H9 (cell line): ENCODE data around the gene SREBF2. TPM values are rescaled to one million over a fixed set of nuclear protein-coding genes. Genes with fewer than 3 reads are reported as not detected.

Source experiments
- DNase-seq: peaks from one replicate; pipeline ENCODE4 v3.0.0-alpha.2; 2017
- H2AFZ ChIP-seq: one replicate; pipeline ENCODE4 v1.6.1; 2013; ENCODE audit warnings: mild to moderate bottlenecking, low read length, control low read depth, moderate library complexity
- H2AK5ac ChIP-seq: 2 replicates; pipeline ENCODE4 v1.6.1; 2013; ENCODE audit warnings: low read length, control low read depth, mixed read lengths; ENCODE audit not compliant: insufficient read length
- H2BK120ac ChIP-seq: one replicate; pipeline ENCODE4 v1.6.1; 2013; ENCODE audit warnings: low read depth, mild to moderate bottlenecking, low read length, control low read depth, inconsistent platforms; ENCODE audit not compliant: poor library complexity, severe bottlenecking
- H2BK12ac ChIP-seq: 2 replicates; pipeline ENCODE4 v1.6.1; 2013; ENCODE audit warnings: low read length, control low read depth, mixed read lengths, low read depth; ENCODE audit not compliant: insufficient read length
- H2BK15ac ChIP-seq: 2 replicates; pipeline ENCODE4 v1.6.1; 2013; ENCODE audit warnings: low read depth, low read length, control low read depth
- H2BK20ac ChIP-seq: one replicate; pipeline ENCODE4 v1.6.1; 2013; ENCODE audit warnings: low read depth, mild to moderate bottlenecking, low read length, control low read depth, inconsistent platforms; ENCODE audit not compliant: poor library complexity, severe bottlenecking
- H2BK5ac ChIP-seq: 2 replicates; pipeline ENCODE4 v1.6.1; 2013; ENCODE audit warnings: low read length, control low read depth, mixed read lengths; ENCODE audit not compliant: insufficient read length
- H3K14ac ChIP-seq: 2 replicates; pipeline ENCODE4 v1.6.1; 2013; ENCODE audit warnings: low read length, control low read depth; ENCODE audit not compliant: insufficient read depth
- H3K18ac ChIP-seq: 2 replicates; pipeline ENCODE4 v1.6.1; 2013; ENCODE audit warnings: low read depth, mild to moderate bottlenecking, mixed read lengths, low read length, control low read depth; ENCODE audit not compliant: insufficient read length
- H3K23ac ChIP-seq: 2 replicates; pipeline ENCODE4 v1.6.1; 2013; ENCODE audit warnings: low read length, control low read depth, mixed read lengths, low read depth; ENCODE audit not compliant: insufficient read length
- H3K23me2 ChIP-seq: 2 replicates; pipeline ENCODE4 v1.6.1; 2013; ENCODE audit warnings: low read depth, mild to moderate bottlenecking, mixed read lengths, low read length, control low read depth; ENCODE audit not compliant: insufficient read length, poor library complexity, severe bottlenecking
- H3K27ac ChIP-seq: 2 replicates; pipeline ENCODE4 v1.5.1; 2013; ENCODE audit warnings: low read length, control low read depth, mixed read lengths, low read depth; ENCODE audit not compliant: insufficient read length
- H3K27me3 ChIP-seq: 2 replicates; pipeline ENCODE4 v1.6.1; 2013; ENCODE audit warnings: low read length, control low read depth, inconsistent platforms; ENCODE audit not compliant: insufficient read depth
- H3K4ac ChIP-seq: 2 replicates; pipeline ENCODE4 v1.6.1; 2013; ENCODE audit warnings: low read depth, mild to moderate bottlenecking, control low read depth, inconsistent platforms, low read length, moderate library complexity
- H3K4me1 ChIP-seq: 2 replicates; pipeline ENCODE4 v1.6.1; 2013; ENCODE audit warnings: low read length, control low read depth, inconsistent platforms; ENCODE audit not compliant: insufficient read depth
- H3K4me2 ChIP-seq: 2 replicates; pipeline ENCODE4 v1.6.1; 2013; ENCODE audit warnings: low read length, control low read depth, mixed read lengths; ENCODE audit not compliant: insufficient read length, insufficient read depth
- H3K56ac ChIP-seq: 2 replicates; pipeline ENCODE4 v1.6.1; 2013; ENCODE audit warnings: low read depth, mild to moderate bottlenecking, mixed read lengths, low read length, control low read depth; ENCODE audit not compliant: insufficient read length
- H3K79me1 ChIP-seq: 2 replicates; pipeline ENCODE4 v1.6.1; 2013; ENCODE audit warnings: low read depth, mild to moderate bottlenecking, moderate library complexity, low read length, control low read depth, inconsistent platforms; ENCODE audit not compliant: insufficient read depth, poor library complexity, severe bottlenecking
- H3K79me2 ChIP-seq: 2 replicates; pipeline ENCODE4 v1.6.1; 2013; ENCODE audit warnings: low read length, control low read depth, inconsistent platforms; ENCODE audit not compliant: insufficient read depth
- H3K9ac ChIP-seq: 2 replicates; pipeline ENCODE4 v1.6.1; 2013; ENCODE audit warnings: low read length, control low read depth, mixed read lengths; ENCODE audit not compliant: insufficient read length; ENCODE audit errors: extremely low read depth
- H3K9me3 ChIP-seq: one replicate; pipeline ENCODE4 v1.6.1; 2013; ENCODE audit warnings: low read depth, low read length, inconsistent platforms; ENCODE audit not compliant: control insufficient read depth
- H3T11ph ChIP-seq: one replicate; pipeline ENCODE4 v1.6.1; 2013; ENCODE audit warnings: mild to moderate bottlenecking, low read length, control low read depth, inconsistent platforms
- H4K20me1 ChIP-seq: one replicate; pipeline ENCODE4 v1.6.1; 2013; ENCODE audit not compliant: control insufficient read depth, insufficient read length, insufficient read depth
- H4K5ac ChIP-seq: 2 replicates; pipeline ENCODE4 v1.6.1; 2013; ENCODE audit warnings: low read depth, mild to moderate bottlenecking, mixed read lengths, low read length, control low read depth; ENCODE audit not compliant: insufficient read length
- H4K8ac ChIP-seq: replicated peaks from 2 replicates; pipeline ENCODE4 v1.6.1; 2013; ENCODE audit warnings: low read length, control low read depth, mixed read lengths, low read depth; ENCODE audit not compliant: insufficient read length
- H4K91ac ChIP-seq: 2 replicates; pipeline ENCODE4 v1.6.1; 2013; ENCODE audit warnings: low read depth, mild to moderate bottlenecking, moderate library complexity, mixed read lengths, low read length, control low read depth; ENCODE audit not compliant: insufficient read length
- H3K27ac Mint-ChIP-seq, 3 experiments: 2 replicates in 2 of 3; 3 replicates in 1 of 3; pipeline ENCODE4 v1.8.0; 2020 to 2021; ENCODE audit warnings: mixed read lengths in 3 of 3, mild to moderate bottlenecking in 1 of 3, moderate library complexity in 1 of 3
- H3K27me3 Mint-ChIP-seq: 2 replicates; pipeline ENCODE4 v1.8.0; 2021; ENCODE audit warnings: low read depth, mild to moderate bottlenecking, moderate library complexity, mixed read lengths
- H3K36me3 Mint-ChIP-seq, 3 experiments: 2 replicates in 2 of 3; 3 replicates in 1 of 3; pipeline ENCODE4 v1.8.0; 2020 to 2021; ENCODE audit warnings: low read depth in 3 of 3, mixed read lengths in 3 of 3; ENCODE audit not compliant: insufficient read depth in 1 of 3
- H3K4me1 Mint-ChIP-seq, 2 experiments: 2 replicates each; pipeline ENCODE4 v1.8.0; 2020; ENCODE audit warnings: mixed read lengths in 2 of 2
- H3K4me3 Mint-ChIP-seq, 2 experiments: 2 replicates in 1 of 2; 3 replicates in 1 of 2; pipeline ENCODE4 v1.8.0; 2020 to 2021; ENCODE audit warnings: mild to moderate bottlenecking in 2 of 2, mixed read lengths in 2 of 2, moderate library complexity in 1 of 2
- H3K9me3 Mint-ChIP-seq, 2 experiments: 2 replicates in 1 of 2; 3 replicates in 1 of 2; pipeline ENCODE4 v1.8.0; 2020; ENCODE audit warnings: mild to moderate bottlenecking in 2 of 2, mixed read lengths in 2 of 2, moderate library complexity in 1 of 2
- WGBS: extraction: QIAGEN DNeasy Blood & Tissue Kit; methylation state at CpG from one replicate; pipeline ENCODE4 v1.1.7; 2013; ENCODE audit warnings: missing lambda C conversion rate, low lambda C conversion rate, mixed read lengths; ENCODE audit not compliant: insufficient read length; ENCODE audit errors: extremely low coverage; 5-methylcytosine and 5-hydroxymethylcytosine counted together
- total RNA-seq: library from RNA; stranded (reverse); gene quantifications from 2 replicates; pipeline ENCODE4 v1.2.1, GENCODE V29; 2021
- TF ChIP-seq, protein P1 (sequence below): fragments of 200-600 bp; sonication (generic); conservative IDR thresholded peaks from 3 replicates; pipeline ENCODE4 v1.8.0; 2021; ENCODE audit warnings: antibody characterized with exemption, mild to moderate bottlenecking

Gene SREBF2
- total RNA-seq, 1 experiment from 2014 or later = 146 TPM

DNA sequence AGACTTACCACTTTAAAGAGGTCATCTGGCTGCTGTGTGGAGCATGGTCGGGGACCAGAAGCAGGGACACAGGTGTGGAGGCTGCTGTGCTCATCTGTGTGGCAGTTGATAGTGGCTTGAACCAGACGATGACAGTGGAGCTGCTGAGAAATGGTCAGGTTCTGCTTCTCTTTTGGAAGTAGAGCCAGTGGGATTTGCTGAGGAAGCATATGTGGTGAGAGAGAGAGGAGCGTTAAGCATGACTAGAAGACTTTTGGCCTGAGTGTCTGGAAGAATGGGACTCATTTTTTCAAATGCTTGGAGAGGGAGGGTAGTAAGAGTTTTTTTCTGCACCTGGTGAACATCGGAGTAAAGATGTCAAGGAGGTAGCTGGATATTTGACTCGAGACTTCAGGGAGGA, 12.5 kb upstream of the SREBF2 start:
- no peaks in the 10 kb centered on the region for H4K20me1 ChIP-seq
- H4K91ac ChIP-seq = no peak overlapping the region
- H3K14ac ChIP-seq = no peak overlapping the region
- no peak overlapping the region for H3K18ac ChIP-seq
- H3K9me3 ChIP-seq = no peaks in the 10 kb centered on the region
- no peak overlapping the region for H3T11ph ChIP-seq
- no peak overlapping the region for H2BK20ac ChIP-seq
- no peaks in the 10 kb centered on the region for H3K23me2 ChIP-seq
- no peaks in the 10 kb centered on the region for H3K79me1 ChIP-seq
- no peak overlapping the region for H2BK12ac ChIP-seq
- no peak overlapping the region for H3K27ac ChIP-seq
- DNase-seq = no peak
- Mint-ChIP-seq H3K4me1 (peaks cover 11 to 26% of the 10 kb centered on the region in 2 experiments), H3K4me3 (no peak overlapping the region), H3K36me3 (peaks cover 8 to 51% (median 31%) of the 10 kb centered on the region in 3 experiments), H3K27ac (peak overlapping the region in 1 of 3 experiments; percentile 75; a peak in 3 of 7 replicates), H3K9me3 (no peaks in the 10 kb centered on the region), H3K27me3 (no peaks in the 10 kb centered on the region; the same call in 1 of the 2 replicates)
- H4K5ac ChIP-seq = no peak overlapping the region
- H3K4me2 ChIP-seq = no peak overlapping the region
- no CpG with 5 or more reads among the region's 5 CpGs for WGBS
- H2AFZ ChIP-seq = no peak overlapping the region
- H2BK120ac ChIP-seq = no peak overlapping the region
- H3K4me1 ChIP-seq = peaks cover 3% of the 10 kb centered on the region; the same call in 1 of the 2 replicates
- no peak overlapping the region for H2BK15ac ChIP-seq
- no peak overlapping the region for H3K4ac ChIP-seq
- H4K8ac ChIP-seq = no peak overlapping the region
- no peaks in the 10 kb centered on the region for H3K27me3 ChIP-seq
- no peak overlapping the region for H3K56ac ChIP-seq
- no peaks in the 10 kb centered on the region for H3K79me2 ChIP-seq
- TF ChIP-seq, protein P1, sequence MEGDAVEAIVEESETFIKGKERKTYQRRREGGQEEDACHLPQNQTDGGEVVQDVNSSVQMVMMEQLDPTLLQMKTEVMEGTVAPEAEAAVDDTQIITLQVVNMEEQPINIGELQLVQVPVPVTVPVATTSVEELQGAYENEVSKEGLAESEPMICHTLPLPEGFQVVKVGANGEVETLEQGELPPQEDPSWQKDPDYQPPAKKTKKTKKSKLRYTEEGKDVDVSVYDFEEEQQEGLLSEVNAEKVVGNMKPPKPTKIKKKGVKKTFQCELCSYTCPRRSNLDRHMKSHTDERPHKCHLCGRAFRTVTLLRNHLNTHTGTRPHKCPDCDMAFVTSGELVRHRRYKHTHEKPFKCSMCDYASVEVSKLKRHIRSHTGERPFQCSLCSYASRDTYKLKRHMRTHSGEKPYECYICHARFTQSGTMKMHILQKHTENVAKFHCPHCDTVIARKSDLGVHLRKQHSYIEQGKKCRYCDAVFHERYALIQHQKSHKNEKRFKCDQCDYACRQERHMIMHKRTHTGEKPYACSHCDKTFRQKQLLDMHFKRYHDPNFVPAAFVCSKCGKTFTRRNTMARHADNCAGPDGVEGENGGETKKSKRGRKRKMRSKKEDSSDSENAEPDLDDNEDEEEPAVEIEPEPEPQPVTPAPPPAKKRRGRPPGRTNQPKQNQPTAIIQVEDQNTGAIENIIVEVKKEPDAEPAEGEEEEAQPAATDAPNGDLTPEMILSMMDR = no peak
- no peak overlapping the region for H3K9ac ChIP-seq
- no peak overlapping the region for H2BK5ac ChIP-seq
- no peak overlapping the region for H2AK5ac ChIP-seq
- H3K23ac ChIP-seq = no peak overlapping the region
